Skeletal muscle satellite cell (primary cell): ENCODE measurements around the gene HPSE. TPM values are rescaled to one million over a fixed set of nuclear protein-coding genes. Genes with fewer than 3 reads are reported as not detected.

Experiments used
- small RNA-seq: library from RNA; depleted of rRNA; stranded (forward); fragments of <200 nt; gene quantifications from one replicate; pipeline ENCODE3, GENCODE V24; 2012

Gene HPSE

Small RNAs within 50 kb of the gene (small RNA-seq; reads per million reads assigned to genes)
- not detected for gene AC114781.5
